Esophagus muscularis mucosa (tissue), 4 donors: ENCODE results near the gene PHLDA3.

Source experiments
- EP300 ChIP-seq: sonication (generic); formaldehyde crosslinking; IDR thresholded peaks from one replicate; pipeline ENCODE4 v1.6.1; 2017; ENCODE audit warnings: antibody characterized with exemption
- POLR2A ChIP-seq: fragments of 450-650 bp; IDR thresholded peaks from one replicate; pipeline ENCODE4 v1.6.1; 2017; ENCODE audit warnings: antibody characterized with exemption, moderate library complexity, mild to moderate bottlenecking, low read depth
- TF ChIP-seq, protein P1 (sequence below), 3 experiments: fragments of 200-600 bp in 2 of 3; fragments of 450-650 bp in 1 of 3; sonication (generic) in 2 of 3; IDR thresholded peaks; one replicate each; pipeline ENCODE4 v1.5.1; 2017 to 2019; ENCODE audit warnings: antibody characterized with exemption in 3 of 3, mild to moderate bottlenecking in 2 of 3, moderate library complexity in 1 of 3

DNA sequence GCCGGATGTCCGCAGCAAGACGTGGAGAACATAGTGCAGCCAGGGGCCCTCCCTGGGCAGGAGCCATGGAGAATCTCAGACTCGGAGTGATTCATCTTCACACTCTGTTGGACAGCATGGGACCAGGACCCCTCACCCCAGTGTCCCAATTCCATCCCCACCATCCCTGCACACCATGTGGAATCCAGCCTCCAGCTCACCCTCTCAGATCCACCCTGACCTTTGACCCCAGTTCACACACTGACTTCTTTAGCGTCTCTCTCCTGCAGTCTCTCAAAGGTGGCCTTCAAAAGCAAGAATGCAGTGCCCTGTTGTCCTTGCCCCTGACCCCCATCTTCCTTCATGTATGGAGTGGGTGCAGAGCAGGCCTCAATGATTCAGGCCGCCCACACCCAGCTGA, 45.3 kb downstream of the PHLDA3 start:
- TF ChIP-seq, protein P1, sequence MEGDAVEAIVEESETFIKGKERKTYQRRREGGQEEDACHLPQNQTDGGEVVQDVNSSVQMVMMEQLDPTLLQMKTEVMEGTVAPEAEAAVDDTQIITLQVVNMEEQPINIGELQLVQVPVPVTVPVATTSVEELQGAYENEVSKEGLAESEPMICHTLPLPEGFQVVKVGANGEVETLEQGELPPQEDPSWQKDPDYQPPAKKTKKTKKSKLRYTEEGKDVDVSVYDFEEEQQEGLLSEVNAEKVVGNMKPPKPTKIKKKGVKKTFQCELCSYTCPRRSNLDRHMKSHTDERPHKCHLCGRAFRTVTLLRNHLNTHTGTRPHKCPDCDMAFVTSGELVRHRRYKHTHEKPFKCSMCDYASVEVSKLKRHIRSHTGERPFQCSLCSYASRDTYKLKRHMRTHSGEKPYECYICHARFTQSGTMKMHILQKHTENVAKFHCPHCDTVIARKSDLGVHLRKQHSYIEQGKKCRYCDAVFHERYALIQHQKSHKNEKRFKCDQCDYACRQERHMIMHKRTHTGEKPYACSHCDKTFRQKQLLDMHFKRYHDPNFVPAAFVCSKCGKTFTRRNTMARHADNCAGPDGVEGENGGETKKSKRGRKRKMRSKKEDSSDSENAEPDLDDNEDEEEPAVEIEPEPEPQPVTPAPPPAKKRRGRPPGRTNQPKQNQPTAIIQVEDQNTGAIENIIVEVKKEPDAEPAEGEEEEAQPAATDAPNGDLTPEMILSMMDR (IDR thresholded peaks at IDR 0.05) = no peak
- no peak for TF ChIP-seq POLR2A
- no peak for TF ChIP-seq EP300
